HG03354 (cell line): ENCODE measurements around the gene EDN2.

Source experiments
- ATAC-seq: cut with Tn5 transposase; IDR thresholded peaks from one replicate; pipeline ENCODE4 v1.9.1; 2021; ENCODE audit warnings: mild to moderate bottlenecking; ENCODE audit not compliant: unreplicated experiment, poor library complexity, severe bottlenecking

EDN2 gene

DNA sequence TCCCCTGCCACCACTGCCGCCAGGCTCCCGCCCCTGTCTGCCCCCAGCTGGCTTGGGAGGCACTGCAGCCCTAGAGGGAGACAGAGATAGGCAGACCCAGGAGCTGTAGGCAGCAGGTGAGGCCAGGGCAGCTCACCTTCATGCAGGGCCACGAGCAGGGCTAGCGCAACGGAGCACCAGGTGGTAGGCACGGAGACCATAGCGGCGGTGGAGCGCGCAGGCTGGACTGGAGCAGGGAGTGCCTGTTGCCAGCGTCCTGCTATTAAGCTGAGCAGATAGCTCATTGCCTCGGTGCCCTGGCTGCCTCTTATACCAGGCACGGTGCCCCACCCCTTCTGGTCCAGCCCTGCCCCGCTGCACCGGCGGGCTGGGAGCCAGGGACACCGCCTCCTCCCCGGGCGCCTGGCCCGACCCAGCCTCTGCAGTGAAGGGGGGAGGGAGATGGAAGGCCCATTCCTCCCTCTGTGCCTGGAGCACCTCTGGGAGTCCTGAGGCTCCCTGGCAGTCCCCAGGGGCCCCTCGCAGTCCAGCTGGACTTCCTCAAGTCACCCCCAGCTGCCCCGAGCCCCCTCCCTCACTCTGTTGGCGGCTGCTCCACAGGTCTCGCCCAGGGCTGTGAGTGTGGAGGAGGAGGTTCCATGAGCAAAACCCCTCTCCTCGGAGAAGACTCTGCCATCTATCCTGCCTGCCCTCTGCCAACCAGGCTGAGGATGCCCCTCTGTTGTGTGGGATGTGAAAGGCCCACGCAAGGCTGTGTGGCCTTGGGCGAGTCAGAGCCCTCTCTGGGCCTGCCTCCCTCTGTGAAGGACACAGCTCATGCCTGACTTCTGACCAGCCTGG is at the start of gene EDN2:
Gene EDN2 (minus strand): TSS at position 282 of the 840 bp plus-strand sequence. CDS start 82 bp downstream, at position 200.
- no peak for ATAC-seq

DNA sequence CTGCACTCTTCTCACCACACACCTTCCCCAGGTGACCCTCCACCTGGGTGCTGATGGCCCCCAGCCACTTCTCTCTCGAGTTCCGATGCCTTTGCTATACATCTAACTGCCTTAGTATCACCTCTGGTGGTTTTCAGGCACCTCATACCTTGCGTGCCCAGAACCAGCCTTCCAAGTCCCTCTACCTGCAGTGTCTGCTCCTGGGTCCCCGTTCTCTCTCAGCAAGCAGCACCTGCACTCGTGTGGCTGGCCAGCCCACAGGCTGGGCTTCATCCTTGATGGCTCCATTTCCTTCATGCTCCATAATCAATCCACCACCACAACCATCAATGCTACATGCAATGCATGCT is 49.2 kb upstream of the EDN2 start:
- no peak for ATAC-seq

DNA sequence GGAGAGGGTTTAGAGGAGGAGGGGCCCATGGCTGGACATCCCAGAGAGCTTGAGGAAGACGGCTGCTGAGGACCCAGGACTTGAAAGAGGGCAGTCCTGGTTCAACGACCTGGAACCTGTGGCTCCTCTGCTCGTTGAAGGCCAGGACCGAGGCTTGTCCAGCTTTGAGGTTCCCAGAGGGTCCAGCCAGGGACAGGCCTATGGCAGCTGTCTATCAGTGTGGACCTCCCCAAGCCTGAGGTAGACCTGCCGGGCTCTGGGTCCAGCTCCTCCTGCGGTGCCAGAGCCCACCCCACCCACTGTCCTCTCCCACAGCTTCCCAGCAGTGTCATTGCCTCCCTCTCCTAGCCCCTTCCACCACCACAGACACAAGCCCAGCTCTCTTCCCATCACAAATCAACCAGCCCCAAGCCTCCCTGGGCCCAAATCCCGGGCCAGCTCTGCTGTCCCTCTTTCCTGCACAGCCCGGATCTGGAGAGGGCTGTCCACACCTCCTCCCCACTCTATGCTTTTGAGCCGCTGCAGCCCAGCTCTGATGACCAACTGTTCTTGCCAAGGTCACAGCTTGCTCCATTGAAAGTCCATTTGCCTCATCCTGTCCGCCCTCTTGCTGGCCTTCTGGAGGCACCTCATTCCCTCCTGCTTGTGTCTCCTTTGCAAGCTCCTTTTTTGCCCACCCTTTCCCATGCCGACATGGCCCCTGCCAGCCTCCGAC is 48.7 kb upstream of the EDN2 start:
- no peak for ATAC-seq

DNA sequence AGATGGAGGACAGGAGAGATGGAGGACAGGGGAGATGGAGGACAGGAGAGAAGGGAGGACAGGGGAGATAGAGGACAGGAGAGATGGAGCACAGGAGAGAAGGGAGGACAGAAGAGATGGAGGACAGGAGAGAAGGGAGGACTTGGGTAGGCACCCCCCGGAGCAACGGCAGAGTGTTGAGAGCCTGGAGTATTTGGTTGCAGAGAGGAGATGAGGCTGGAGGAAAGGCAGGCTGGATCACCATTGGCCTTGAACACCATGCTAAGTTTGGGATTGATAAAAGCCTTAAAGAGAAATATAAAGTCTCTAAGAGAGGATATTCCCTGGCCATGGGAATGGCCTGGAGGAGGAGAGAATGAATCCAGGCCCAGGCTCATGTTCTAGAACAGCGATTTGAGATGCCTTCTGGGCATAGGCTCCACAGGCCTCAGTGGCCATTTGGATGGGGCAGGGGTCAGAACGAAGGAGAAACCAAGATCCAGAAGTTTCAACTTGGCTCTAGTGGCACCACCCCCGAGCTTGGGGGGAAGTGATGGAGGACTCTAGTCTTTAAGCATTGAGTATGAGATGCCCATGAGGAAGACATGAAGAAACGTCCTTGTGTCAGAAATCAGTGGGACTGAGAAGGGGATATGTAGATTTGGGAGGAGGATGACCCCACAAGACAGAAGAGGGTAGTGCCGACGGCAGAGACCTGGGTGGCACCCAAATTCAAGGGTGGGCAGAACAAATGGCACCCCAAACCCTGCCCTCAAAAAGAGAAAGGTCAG is 47.9 kb upstream of the EDN2 start:
- no peak for ATAC-seq

GRCh38 chr1:41530411-41530810 is 45.9 kb upstream of the EDN2 start:
- ATAC-seq: no peak

- ATAC-seq: no peak
Observed at GRCh38 chr1:41529621-41530395, 45.3 kb upstream of the EDN2 start.

DNA sequence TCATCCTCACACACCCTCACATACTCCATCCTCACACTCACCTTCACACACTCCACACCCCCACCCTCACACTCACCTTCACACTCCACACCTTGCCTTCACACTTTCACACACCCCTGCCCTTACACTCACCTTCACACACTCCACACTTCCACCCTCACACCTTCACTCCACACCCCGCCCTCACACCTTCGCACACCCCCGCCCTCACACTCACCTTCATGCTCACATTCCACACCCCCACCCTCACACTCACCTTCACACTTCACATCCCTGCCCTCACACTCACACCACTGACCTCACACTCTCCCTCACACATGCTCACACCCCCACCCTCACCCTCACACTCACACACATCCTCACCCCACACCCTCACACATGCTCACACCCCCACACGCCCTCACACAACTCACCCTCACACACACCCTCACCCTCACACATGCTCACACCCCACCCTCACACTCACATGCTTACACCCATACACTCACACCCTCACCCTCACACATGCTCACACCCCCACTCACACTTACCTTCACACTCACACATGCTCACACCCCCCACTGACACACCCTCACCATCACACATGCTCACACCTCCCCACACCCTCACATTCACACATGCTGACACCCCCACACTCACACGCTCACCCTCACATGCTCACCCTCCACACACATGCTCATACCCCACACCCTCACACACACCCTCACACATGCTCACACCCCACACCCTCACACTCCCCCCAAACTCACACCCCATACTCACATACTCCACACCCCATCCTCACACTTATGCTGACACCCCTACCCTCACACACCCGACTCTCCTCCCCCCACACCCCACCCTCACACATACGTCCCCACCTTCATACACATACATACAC is 44.5 kb upstream of the EDN2 start:
- ATAC-seq: no peak

DNA sequence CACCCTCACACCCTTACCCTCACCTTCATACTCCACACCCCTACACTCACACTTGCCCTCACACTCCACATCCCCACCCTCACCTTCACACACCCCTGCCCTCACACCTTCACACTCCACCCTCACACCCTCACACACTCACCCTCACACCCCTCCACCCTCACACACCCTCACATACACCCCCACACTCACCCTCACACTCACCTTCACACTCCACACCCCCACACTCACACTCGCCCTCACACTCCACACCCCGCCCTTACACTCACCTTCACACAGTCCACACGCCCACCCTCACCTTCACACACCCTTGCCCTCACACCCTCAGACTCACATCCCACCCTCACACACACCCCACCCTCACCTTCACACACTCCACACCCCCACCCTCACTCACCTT is 43.6 kb upstream of the EDN2 start:
- ATAC-seq: no peak

DNA sequence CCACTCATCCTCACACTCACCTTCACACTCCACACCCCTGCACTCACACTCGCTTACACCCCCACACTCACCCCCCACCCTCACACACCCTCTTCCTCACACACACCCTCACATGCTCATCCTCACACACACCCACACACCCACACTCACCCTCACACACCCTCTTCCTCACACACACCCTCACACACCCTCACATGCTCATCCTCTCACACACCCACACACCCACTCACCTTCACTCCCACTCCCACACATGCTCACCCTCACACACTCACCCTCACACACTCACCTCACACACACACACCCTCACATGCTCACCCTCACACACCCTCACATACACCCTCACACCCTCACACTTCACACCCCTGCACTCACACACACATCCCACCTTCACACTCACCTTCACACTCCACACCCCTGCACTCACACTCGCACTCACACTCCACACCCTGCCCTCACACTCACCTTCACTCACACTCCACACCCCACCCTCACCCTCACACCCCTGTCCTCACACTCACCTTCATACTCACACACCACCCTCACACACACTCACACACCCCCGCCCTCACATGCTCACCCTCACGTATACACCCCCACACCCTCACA is 42.6 kb upstream of the EDN2 start:
- ATAC-seq: no peak

DNA sequence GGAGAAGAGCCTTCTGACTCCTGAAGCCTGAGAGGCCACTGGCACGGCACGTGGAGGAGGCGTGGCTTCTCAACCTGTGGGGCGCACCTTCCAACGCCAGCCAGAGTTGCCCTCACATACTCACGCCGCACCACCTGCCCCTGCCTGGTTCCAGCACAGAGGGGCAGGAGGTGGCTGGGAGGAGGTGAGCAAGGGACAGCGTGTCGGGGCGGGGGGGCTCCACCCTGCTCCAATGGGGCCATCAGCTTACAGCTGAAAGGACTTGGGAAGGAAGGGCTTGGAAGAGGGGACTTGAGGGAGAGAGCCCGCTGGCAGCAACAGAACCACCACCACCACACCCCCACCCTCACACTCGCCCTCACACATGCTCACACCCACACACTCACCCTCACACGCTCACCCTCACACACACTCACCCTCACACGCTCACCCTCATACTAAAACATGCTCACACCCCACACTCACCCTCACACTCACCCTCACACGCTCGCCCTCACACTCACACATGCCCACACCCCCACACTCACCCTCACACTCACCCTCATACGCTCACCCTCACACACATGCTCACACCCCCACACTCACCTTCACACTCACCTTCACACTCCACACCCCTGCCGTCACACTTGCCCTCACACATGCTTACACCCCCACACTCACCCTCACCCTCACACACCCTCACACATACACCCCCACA is 41.6 kb upstream of the EDN2 start:
- no peak for ATAC-seq

DNA sequence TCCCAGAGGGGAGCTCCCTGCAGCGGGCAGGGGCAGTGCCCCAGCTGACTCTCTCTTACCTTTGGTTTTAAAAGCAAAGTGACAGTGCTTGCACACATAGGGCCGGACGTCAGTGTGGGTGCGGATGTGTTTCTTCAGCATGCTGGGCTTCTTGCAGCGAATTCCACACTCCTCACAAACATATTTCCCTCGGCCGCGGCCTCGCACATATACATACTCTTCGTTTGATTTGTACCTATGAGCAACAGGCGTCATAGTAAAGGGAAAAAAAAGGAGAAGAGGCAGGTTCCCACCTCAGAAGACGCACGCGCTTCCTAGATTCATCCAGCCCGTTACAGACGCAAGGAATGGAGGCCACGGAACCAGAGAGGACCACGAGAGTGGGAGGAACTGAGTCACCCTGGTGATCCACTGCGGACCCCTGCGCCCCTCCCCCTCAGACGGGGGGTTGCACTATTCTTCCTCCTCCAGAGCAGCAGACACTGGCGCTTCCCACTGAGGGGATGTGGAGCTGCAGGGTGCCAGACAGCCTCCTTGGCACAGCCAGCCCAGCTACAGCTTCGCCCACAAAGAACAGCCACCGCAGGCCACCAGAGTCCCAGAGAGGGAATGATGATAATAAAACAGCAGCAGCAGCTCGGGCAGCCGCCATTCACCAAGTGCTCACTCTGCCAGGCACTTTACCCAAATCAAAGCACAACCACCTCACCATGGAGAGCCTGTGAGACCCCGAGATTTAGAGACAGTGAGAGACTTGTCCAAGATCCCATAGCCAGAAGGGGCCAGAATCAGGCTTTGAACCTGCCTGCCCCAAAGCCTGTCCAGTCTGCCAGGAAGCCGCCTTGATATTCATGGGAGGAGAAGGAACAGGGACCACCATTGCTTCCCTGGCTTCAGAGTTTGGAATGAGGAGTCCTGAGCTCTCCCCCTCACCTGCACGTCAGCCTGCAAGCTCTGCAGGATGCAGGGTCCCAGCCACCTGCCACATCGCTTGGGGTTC is 40.5 kb upstream of the EDN2 start:
- ATAC-seq: no peak

GRCh38 chr1:41523949-41524675 is 39.6 kb upstream of the EDN2 start:
- ATAC-seq: no peak

- ATAC-seq: no peak
Observed at GRCh38 chr1:41523071-41523470, 38.6 kb upstream of the EDN2 start.

- ATAC-seq: no peak
Observed at GRCh38 chr1:41521766-41522165, 37.3 kb upstream of the EDN2 start.

- ATAC-seq: no peak
Observed at GRCh38 chr1:41520951-41521752, 36.7 kb upstream of the EDN2 start.
